Central memory CD8-positive, alpha-beta T cell (primary cell): ENCODE measurements around the gene PDHB.

ENCODE experiments used
- ATAC-seq: fragments of 150-1000 bp; cut with Tn5 transposase; replicated peaks from 2 replicates; pipeline ENCODE4 v1.10.0; 2022; ENCODE audit warnings: mild to moderate bottlenecking, moderate FRiP score, moderate number of reproducible peaks; ENCODE audit not compliant: poor library complexity, severe bottlenecking; ENCODE audit errors: extremely low read depth
- DNase-seq, 2 donors: peaks; one replicate each; pipeline ENCODE4 v3.0.0; 2021; ENCODE audit warnings: low spot score in 2 of 2
- H3K27ac Mint-ChIP-seq: one replicate; pipeline ENCODE4 v1.8.0; 2022; ENCODE audit warnings: low read depth, mild to moderate bottlenecking, moderate library complexity, mixed read lengths
- H3K27me3 Mint-ChIP-seq: one replicate; pipeline ENCODE4 v1.8.0; 2022; ENCODE audit warnings: mixed read lengths
- H3K36me3 Mint-ChIP-seq: one replicate; pipeline ENCODE4 v1.8.0; 2022; ENCODE audit warnings: mild to moderate bottlenecking, moderate library complexity, mixed read lengths; ENCODE audit not compliant: insufficient read depth
- H3K4me1 Mint-ChIP-seq: one replicate; pipeline ENCODE4 v1.8.0; 2022; ENCODE audit warnings: mixed read lengths
- H3K4me3 Mint-ChIP-seq: one replicate; pipeline ENCODE4 v1.8.0; 2022; ENCODE audit warnings: mild to moderate bottlenecking, moderate library complexity, mixed read lengths
- H3K9me3 Mint-ChIP-seq: one replicate; pipeline ENCODE4 v1.8.0; 2022; ENCODE audit warnings: mixed read lengths

Gene PDHB

DNA sequence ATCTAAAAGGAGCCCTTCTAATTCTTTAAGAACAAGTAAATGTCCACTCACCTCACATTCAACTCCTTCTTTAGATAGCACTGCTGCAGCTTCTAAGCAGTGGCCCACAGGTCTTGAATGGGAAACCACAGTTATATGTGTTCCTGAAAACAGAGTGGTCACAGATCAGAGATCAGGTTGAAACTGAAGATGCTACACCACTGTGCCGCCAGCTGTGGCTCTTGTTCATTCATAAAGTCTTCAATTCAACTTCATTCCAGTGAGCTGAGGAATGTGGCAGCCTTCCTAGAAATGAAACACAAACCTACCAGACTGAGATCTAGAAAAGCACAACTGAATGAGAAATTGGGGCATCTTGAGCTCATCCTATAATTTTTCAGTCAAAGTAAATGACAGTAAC is 4.0 kb downstream of the PDHB start:
- H3K4me3 Mint-ChIP-seq: no peak overlapping the region
- no peak for ATAC-seq
- peaks cover 62% of the 10 kb centered on the region for H3K36me3 Mint-ChIP-seq
- peaks cover 27% of the 10 kb centered on the region for H3K4me1 Mint-ChIP-seq
- H3K9me3 Mint-ChIP-seq: no peaks in the 10 kb centered on the region
- no peak overlapping the region for H3K27ac Mint-ChIP-seq
- no peak for DNase-seq
- no peaks in the 10 kb centered on the region for H3K27me3 Mint-ChIP-seq

- H3K9me3 Mint-ChIP-seq: no peaks in the 10 kb centered on the region
- peaks cover 11% of the 10 kb centered on the region for H3K4me1 Mint-ChIP-seq
- ATAC-seq: no peak
- no peak overlapping the region for H3K4me3 Mint-ChIP-seq
- no peak for DNase-seq
- no peak overlapping the region for H3K27ac Mint-ChIP-seq
- peaks cover 60% of the 10 kb centered on the region for H3K36me3 Mint-ChIP-seq
- H3K27me3 Mint-ChIP-seq: no peaks in the 10 kb centered on the region
These were observed 5.8 kb downstream of the PDHB start for GRCh38 chr3:58427661-58428361.

GRCh38 chr3:58425782-58426181 is 7.8 kb downstream of the PDHB start:
- peaks cover 50% of the 10 kb centered on the region for H3K36me3 Mint-ChIP-seq
- no peaks in the 10 kb centered on the region for H3K9me3 Mint-ChIP-seq
- no peaks in the 10 kb centered on the region for H3K4me1 Mint-ChIP-seq
- no peaks in the 10 kb centered on the region for H3K27me3 Mint-ChIP-seq
- DNase-seq (no peak), ATAC-seq (no peak)
- H3K27ac Mint-ChIP-seq: peak overlapping the region; percentile 25
- H3K4me3 Mint-ChIP-seq: no peak overlapping the region

- Mint-ChIP-seq H3K4me1 (peaks cover 10% of the 10 kb centered on the region), H3K27ac (no peak overlapping the region), H3K36me3 (peaks cover 43% of the 10 kb centered on the region), H3K27me3 (no peaks in the 10 kb centered on the region), H3K4me3 (no peak overlapping the region), H3K9me3 (no peaks in the 10 kb centered on the region)
- ATAC-seq: no peak
- DNase-seq: no peak
These were observed 9.0 kb downstream of the PDHB start for GRCh38 chr3:58424613-58425012.

- H3K36me3 Mint-ChIP-seq: peaks cover 27% of the 10 kb centered on the region
- DNase-seq (no peak), ATAC-seq (no peak)
- no peak overlapping the region for H3K27ac Mint-ChIP-seq
- no peak overlapping the region for H3K4me3 Mint-ChIP-seq
- peaks cover 10% of the 10 kb centered on the region for H3K4me1 Mint-ChIP-seq
- H3K9me3 Mint-ChIP-seq: no peaks in the 10 kb centered on the region
- H3K27me3 Mint-ChIP-seq: no peaks in the 10 kb centered on the region
These were observed 10.8 kb downstream of the PDHB start for GRCh38 chr3:58422756-58423325.

DNA sequence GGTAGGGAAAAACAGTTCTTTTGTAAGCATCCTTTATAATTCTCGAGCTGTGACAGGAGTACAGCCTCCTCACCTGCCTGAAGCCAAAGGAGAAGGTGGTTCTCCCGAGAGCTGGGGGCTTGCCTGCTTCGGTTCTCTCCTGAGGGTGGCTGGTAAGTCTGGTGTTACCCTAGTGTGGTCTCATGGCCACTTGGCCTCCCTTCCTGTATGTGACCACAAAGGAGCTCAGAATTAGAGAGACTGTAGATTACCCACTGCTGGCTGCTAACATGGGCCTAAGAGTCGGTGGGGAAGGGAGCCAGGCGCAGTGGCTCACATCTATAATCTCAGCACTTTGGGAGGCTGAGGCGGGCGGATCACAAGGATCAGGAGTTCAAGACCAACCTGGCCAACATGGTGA is 12.6 kb downstream of the PDHB start:
- Mint-ChIP-seq H3K9me3 (no peaks in the 10 kb centered on the region), H3K27me3 (no peaks in the 10 kb centered on the region), H3K36me3 (peaks cover 15% of the 10 kb centered on the region), H3K27ac (peak overlapping the region; percentile 83), H3K4me1 (peaks cover 10% of the 10 kb centered on the region), H3K4me3 (no peak overlapping the region)
- DNase-seq: no peak
- no peak for ATAC-seq

DNA sequence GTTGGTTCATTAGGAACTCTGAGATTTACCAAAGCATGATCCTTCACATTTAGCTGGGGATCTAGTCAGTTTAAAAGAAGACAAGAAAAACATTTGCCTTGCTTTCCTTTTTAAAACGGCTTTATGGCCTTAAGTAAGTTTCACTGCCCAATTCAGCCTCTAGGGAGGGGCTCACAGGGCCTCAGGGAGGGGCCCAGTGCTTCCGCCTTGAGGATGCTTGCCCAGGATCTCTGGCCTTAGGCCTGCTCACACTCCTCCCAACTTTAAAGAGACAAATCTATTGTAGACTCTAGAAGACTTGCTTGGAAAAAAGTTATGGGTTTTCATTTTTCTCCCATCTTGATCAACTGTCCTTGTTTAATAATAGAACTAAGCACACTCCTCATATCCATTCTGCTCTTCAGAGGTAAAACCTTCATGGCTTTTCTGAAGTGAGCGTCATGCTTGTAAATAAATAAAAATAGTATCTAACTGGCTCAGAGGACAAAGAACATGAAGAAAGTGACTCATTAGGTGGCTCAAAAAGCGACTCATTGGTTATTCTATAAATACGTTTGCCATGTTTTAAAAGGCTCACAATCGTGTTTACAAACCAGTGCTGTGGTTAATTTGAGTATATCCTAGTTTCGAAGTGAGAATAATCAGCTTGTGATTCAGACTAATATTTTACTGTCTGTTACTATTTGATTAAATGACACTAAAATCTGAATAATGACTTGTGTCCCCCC is 13.7 kb downstream of the PDHB start:
- ATAC-seq (no peak), DNase-seq (no peak)
- Mint-ChIP-seq H3K36me3 (peaks cover 8% of the 10 kb centered on the region), H3K4me1 (peaks cover 10% of the 10 kb centered on the region), H3K9me3 (no peaks in the 10 kb centered on the region), H3K27ac (peak overlapping the region; percentile 83), H3K4me3 (no peak overlapping the region), H3K27me3 (no peaks in the 10 kb centered on the region)

- H3K9me3 Mint-ChIP-seq: no peaks in the 10 kb centered on the region
- H3K27ac Mint-ChIP-seq: no peak overlapping the region
- DNase-seq (no peak), ATAC-seq (no peak)
- H3K4me1 Mint-ChIP-seq: peaks cover 10% of the 10 kb centered on the region
- no peaks in the 10 kb centered on the region for H3K27me3 Mint-ChIP-seq
- no peak overlapping the region for H3K4me3 Mint-ChIP-seq
- peaks cover 8% of the 10 kb centered on the region for H3K36me3 Mint-ChIP-seq
These were observed 15.4 kb downstream of the PDHB start for GRCh38 chr3:58418227-58418626.

- Mint-ChIP-seq H3K36me3 (peaks cover 6% of the 10 kb centered on the region), H3K27ac (no peak overlapping the region), H3K4me1 (peaks cover 10% of the 10 kb centered on the region), H3K9me3 (no peaks in the 10 kb centered on the region), H3K4me3 (no peak overlapping the region), H3K27me3 (no peaks in the 10 kb centered on the region)
- ATAC-seq: no peak
- DNase-seq: no peak
These were observed 16.6 kb downstream of the PDHB start for GRCh38 chr3:58417075-58417474.

GRCh38 chr3:58416191-58416590 is 17.4 kb downstream of the PDHB start:
- Mint-ChIP-seq H3K4me3 (no peak overlapping the region), H3K36me3 (peaks cover 8% of the 10 kb centered on the region), H3K9me3 (no peaks in the 10 kb centered on the region), H3K27ac (no peak overlapping the region), H3K4me1 (peaks cover 10% of the 10 kb centered on the region), H3K27me3 (no peaks in the 10 kb centered on the region)
- DNase-seq (no peak), ATAC-seq (no peak)

DNA sequence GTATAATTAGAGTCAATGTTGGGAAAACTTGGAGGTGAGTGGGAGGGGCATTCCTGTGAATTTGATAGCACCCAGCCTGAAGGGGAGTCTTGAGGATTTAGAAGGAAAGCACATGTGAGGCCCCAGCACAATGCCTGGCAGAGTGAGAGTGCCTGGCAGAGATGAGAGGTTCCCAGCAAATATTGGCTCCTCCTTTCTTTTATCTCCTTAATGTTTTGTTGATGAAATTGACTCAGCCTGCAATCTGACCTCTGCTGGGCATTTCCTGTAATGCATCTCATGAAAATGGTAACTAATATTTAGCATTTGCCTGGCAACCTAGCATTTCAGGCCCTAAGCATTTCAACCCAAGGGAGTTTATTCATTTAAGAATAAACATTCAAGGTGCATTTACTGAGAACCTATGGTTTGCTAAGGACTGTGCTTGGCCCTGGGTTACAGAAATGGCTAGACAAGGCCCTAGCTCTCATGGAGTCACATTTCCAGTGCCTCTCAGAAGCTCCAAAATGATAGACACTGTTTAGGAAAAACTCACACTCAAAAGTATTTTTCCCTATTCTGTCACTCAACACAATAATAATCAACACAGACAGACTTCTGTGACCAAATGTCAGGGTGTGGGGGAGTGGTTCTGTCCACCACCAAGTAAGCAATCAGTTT is 19.0 kb downstream of the PDHB start:
- Mint-ChIP-seq H3K27ac (no peak overlapping the region), H3K27me3 (no peaks in the 10 kb centered on the region), H3K4me1 (peaks cover under 1% of the 10 kb centered on the region), H3K36me3 (peaks cover 9% of the 10 kb centered on the region), H3K4me3 (no peak overlapping the region), H3K9me3 (no peaks in the 10 kb centered on the region)
- ATAC-seq (peak; percentile 56), DNase-seq (peak; percentile 28 to 32)

DNA sequence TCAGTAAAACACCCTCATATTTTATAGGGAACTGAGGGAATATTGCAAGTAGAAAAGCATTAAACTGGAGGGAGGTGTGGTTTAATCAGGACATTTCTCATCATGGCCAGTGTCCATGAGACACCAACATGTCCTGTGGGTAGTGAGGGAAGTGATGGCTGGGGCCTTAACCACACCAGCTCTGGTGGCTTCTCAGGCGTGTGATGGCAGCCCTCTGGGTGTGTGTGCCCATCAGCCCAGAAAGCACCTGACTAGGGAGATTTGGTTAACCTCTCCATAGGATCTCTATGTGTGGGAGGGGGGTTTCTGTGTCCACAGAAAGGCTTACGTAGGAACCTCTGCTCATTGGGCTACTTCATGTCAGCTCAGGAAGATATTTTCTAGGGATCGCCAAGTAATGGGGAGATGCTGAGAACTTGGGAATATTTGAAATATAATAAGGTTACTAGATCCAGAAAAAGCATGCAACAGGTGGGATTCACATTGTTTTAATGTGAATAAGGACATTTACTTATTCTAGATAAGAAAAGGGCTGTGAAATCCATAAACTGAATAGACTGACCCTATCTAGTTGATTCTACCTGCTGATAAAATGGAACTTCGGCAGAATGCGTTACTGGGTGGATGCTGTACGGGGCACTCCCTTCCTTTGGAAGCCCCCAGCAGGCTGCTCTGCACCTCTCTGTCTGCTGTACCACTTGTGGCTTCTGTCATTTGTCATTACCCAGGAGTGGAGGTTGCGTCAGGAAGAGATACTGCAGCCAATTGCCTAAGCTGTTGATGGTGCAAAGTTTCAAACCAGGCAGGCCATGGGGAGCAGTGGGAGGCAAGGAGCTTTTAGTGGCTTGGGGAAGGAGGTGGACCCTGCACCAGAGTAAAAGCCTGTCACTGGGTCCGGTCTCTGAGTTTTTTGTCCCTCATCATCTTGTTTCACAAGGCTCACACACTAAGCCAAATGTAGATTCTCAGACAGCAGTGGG is 21.5 kb downstream of the PDHB start:
- H3K36me3 Mint-ChIP-seq: peaks cover 18% of the 10 kb centered on the region
- H3K4me3 Mint-ChIP-seq: no peak overlapping the region
- no peaks in the 10 kb centered on the region for H3K9me3 Mint-ChIP-seq
- no peaks in the 10 kb centered on the region for H3K27me3 Mint-ChIP-seq
- DNase-seq (no peak), ATAC-seq (no peak)
- no peak overlapping the region for H3K27ac Mint-ChIP-seq
- H3K4me1 Mint-ChIP-seq: no peaks in the 10 kb centered on the region
